HG03064 (cell line): ENCODE data around the gene GRIN3A.
"Not testable (repeated sequence)": the region's sequence is repeated elsewhere in the genome, so short reads cannot be mapped to it uniquely, and the experiment has no call there.

ENCODE experiments used
- ATAC-seq: cut with Tn5 transposase; IDR thresholded peaks from one replicate; pipeline ENCODE4 v1.9.1; 2021; ENCODE audit warnings: low read depth; ENCODE audit not compliant: unreplicated experiment

The GRIN3A gene

DNA sequence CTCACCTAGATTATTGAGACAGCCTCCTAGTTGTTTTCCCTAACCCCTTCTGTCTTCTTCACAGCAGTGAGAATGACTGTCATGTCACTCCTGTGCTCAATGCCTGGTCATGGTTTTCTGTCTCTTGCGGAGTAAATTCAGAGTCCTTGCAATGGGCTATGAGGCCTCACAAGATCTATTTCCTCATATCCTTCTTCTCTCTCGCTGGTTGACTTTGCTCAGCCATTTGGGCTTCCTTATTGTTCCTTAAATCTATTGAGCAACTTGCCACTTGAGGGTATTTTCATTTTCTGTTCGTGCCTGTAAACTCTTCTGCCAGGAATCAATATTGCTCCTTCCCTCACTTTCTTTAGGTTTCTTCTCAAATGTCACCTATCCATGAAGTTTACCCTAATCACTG is 152.7 kb downstream of the GRIN3A start:
- ATAC-seq: no peak

DNA sequence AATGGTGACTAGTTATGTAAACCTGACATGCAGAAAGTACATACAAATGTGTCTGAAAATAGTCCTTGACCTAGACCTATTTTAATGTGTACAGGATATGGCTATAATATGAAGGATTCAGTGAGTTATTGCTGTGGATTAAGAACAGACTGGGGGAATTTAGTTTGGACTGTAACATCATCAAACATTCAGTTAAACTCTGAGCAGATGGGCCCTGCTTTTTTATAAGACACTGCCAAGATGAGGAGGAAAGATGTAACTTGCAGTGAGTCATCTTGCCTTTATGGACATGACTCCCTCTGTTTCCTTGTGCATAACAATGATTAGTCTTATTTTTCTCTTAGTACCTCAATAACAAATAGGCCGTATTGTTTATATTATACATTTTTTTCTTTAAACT is 155.9 kb downstream of the GRIN3A start:
- ATAC-seq: no peak

DNA sequence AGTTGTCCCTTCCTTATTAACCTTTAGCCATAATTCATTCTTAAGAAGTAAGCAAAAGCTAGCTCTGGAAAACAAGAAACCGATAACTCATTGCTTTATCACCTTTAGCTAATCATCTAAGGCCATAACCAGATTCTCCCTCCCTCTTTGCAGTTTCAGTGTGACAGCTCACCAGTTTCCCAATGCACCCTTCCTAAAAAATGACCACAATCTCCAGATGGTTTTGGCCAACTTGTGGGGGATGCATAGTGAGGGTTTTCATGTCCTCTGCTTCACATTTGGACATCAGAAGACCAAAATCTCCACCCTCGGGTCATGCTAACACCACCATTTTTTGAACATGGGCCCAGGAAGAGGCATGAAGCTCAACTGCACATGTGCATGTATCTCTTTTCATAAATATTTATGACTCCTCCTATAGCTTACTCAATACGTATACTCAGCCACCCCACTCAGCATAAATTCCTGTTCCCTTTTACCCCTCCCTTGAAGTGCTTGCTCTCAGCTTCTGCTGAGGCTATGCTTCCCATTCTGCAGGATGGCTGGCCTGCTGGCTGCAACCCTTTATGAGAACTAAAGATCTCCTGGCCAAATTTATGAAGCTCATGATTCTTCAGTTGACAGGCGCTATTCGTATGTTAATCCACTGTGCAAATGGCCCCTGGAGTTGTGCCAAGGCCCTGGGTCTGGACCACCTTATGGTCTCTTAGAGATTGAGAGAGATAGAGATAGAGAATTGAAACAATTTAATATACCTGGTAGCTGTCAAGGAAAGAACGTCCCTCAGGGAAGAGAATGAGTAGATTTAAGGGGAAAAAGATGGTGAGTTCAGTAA is 158.5 kb downstream of the GRIN3A start:
- no peak for ATAC-seq

DNA sequence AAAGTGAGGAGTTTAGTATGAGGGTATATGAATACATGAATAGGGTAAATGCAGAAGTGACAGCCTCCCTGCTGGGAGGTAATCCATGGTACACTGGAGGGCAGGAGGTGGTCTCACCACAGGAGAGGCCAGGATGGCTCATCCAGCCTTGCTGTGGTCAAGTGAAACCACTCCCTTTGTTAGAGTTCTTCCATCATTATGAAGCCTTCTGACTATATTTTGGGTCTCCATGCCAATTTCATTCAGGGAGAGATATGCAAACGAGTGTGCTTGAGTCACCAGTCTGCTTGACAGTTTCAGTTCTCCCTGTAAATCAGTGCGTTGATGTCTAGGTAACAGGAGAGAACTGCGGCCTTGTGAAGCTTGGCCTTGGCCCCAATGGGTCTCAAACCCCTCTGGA is 160.1 kb downstream of the GRIN3A start:
- no peak for ATAC-seq

DNA sequence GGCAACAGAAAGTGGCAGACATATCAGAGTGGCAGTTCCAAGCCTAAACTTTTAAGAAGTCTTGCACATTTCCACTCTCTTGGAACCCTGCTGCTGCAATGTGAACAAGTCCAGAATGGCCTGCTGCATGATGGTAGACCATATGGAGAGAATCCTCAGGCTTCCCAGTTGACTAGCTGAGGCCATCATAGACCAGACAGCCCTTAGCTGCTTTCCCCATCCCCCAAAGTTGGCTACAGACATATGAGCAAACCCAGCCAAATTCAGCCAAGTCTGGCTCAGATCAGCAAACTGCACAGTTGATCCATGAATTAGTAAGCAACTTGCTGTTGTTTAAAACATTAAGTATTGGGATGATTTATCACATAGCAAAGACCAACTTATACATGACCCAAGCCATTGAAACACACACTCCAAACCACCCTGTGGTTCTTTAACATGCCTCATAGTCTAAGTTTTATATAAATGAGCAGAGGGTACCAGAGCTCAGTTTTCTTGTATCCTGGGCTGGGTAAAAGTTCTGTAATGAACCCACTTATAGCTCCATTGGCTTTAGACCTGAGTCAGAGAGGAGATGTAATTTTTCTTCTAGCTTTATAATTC is 163.6 kb downstream of the GRIN3A start:
- ATAC-seq: no peak

DNA sequence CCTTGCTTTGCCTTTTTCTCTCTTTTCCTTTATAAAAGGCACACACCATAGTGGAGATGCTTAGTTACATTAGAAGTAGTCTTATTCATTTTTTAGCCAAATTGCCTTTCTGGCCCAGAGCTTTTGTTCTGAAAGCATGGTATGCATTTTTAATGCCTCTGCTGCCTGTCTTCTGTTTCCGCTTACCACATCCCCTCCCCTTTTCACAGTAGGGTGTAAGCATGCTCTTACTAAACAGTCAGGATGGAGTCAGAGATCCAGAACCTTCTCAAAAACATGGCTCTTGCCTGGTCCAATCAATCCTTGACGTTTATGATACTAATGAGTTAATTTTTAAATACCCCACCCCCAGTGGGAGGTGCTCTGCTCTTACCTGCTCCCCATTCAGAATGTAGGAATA is 166.1 kb downstream of the GRIN3A start:
- no peak for ATAC-seq

DNA sequence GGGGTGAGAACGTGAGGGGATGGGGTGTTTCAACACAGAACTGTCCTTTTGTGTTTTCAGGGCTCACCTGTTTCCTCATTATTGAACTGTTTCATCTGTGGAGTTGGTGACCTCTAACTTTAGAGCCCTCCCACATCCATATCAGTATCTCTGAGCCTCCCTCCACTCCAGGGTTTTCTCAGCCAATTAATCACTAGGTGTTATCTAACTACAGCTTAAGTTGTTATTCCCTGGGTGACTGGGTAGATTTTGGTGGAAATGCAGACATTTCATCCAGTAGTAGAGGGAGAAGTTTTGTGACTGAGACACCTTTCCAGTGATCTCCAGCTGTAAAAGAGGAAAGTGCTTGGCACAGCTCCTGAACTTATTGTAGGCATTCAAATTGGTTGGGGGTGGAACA is 167.3 kb downstream of the GRIN3A start:
- ATAC-seq: no peak

DNA sequence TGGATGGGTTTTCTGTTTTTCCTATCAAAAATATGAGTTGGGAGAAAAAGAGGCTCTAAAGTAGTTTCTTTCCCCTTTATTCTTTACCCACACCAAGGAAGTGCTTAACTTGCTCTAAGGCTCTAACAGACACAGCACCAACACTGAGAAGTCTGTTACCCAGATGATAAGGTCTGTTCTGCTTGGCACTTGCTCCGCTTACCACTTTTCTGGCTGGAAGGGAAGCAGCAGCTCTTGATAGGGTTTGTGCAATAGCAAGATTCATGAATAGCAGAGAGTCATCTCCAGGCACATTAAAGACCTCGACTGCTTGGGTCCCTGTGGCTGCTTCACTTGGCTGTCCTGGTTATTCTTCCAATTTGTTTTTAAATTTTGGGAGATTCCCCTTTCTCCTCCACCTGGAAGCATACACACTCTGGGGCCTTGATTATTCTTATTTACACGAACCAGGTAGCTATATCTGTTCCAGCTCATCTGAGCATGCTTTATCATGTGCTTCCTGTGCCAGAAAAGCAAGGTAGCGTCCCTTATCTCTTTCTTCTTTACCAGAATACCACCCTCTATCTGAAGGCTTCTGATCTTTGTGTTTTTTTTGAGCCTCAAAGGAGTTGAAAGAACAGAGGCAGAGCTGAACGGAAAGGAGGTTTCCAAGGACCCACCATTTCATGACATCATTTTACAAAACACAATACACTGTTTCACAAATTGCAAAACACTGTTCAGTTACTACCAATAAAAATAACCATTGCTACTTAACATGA is 168.5 kb downstream of the GRIN3A start:
- ATAC-seq: no peak

DNA sequence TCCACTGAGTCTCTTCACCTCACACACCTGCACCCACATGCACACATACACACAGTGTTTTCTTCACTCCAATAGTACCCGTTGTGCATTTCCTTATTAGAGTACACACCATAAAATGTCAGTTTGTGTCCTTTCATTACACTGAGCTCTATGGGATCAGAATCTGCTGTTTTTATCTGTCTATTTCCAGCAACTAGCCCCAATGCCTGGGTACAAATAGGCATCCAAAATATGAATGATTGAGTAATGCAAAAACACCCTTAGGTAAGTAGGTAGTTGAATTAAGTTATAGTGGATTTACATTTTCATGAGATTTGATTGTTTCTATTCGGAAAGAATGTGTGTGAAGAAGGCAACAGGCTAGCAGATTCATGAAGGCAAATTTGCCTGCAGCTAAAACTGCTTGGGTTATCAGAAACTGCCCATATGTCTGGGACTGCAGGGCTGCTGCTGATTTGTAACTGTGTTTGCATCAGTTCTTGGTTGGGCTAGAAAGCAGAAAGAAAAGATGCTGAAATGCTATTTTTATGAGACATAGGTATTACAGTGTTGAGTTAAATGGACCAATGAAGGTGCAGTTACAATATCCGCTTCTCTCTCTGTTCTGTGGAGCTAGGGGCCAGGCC is 170.6 kb downstream of the GRIN3A start:
- no peak for ATAC-seq

DNA sequence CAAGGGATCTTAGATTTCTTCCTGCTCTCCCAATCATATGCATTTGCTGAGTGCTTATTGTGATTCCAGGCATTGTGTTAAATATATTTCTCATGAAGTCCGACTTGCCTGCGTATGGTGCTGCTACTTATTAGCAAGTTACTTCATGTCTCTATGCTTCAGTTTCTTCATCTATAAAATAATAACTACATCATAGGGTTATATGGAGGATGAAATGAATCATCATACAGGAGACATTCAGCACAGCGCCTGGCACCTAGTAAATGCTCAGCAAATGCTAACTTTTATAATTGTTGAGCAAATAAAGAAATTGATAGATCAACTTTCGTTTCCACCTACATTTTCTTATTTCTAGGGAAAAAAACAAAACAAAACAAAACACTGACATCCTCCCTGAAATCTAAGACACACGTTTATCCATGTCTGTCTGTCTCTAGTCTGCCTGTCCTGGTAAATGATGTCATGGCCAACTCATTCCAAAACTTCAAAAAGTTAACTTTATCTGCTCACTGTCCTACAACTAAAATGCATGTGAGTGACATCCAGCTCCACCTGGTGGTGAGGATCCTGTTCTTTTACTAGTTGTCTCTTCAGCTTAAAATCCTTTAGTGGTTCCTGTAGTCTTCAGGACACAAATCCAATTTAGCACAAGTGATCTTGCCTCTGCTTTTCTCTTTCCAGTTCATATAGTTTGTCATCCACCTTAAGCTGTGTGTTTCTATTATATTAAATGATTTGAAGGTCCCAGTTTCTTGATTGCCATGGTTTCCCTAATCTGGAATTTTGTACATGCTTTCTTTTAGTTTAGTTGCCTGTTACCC is 171.3 kb downstream of the GRIN3A start:
- no peak for ATAC-seq

DNA sequence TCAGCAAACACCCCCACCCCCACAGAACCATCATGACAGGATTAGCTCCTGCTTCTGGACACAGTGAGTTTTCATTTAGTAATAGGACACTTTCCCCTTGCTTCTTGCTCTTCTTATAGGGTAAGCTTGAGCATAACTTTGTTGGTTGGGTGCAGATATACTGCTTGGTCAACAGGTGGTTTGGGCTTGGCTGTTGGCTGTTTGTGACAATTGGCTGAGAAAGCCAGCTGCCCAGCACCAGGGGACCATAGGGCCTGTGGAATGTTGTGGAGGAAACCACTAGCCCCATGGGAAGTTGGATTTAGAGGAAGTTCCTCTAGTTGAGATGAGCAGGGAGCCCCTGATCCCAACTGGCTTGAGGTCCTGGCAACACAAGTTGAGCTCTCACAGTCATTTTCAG is 174.2 kb downstream of the GRIN3A start:
- no peak for ATAC-seq

DNA sequence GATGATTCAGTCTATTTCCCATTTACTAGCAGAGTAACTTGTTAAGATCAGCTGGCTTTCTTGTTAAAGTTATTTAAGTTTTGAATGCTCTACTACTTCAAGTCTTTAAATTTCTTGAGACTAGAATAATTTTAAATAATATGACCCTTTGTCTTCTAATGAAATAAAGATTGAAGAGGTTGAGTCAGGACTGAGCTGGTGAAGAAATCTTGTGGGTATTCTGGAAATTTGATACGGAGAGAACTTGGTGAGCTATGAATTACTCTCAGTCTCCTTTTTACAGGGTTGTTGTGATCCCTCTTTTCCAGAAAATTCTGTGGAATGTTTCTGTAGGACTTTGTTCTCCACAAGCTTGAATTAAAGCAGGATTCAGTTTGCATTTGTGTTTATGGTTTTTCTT is 175.5 kb downstream of the GRIN3A start:
- no peak for ATAC-seq

DNA sequence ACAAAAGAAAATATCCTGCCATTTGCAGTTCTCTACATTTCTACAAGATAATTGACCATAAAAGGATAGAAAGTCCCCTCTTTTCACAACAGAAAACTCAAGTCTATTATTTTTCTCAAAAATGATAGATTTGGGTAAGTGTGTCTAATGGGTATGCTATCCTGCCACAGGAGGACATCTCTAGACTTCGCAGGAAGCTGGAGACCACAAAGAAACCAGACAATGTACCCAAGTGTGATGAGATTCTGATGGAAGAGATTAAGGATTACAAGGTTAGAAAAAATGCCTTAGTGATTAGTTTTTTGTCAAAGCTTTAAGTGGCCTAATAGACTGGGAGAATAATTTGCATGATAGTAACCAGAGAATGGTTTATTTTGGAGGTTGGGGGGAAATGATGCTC is 176.7 kb downstream of the GRIN3A start:
- ATAC-seq: no peak

DNA sequence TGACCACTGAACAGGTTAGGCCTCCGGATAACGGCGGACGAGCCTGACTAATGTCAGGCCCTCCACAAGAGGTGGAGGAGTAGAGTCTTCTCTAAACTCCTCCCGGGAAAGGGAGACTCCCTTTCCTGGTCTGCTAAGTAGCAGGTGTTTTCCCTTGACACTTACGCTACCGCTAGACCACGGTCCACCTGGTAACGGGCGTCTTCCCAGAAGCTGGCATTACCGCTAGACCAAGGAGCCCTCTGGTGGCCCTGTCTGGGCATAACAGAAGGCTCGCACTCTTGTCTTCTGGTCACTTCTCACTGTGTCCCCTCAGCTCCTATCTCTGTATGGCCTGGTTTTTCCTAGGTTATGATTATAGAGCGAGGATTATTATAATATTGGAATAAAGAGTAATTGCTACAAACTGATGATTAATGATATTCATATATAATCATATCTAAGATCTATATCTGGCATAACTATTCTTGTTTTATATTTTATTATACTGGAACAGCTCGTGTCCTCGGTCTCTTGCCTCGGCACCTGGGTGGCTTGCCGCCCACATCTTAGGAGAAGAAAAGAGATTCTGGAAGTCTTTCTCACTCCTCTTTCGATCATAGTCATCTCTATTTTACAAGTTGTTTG is 188.9 kb downstream of the GRIN3A start:
- not testable (repeated sequence) for ATAC-seq

DNA sequence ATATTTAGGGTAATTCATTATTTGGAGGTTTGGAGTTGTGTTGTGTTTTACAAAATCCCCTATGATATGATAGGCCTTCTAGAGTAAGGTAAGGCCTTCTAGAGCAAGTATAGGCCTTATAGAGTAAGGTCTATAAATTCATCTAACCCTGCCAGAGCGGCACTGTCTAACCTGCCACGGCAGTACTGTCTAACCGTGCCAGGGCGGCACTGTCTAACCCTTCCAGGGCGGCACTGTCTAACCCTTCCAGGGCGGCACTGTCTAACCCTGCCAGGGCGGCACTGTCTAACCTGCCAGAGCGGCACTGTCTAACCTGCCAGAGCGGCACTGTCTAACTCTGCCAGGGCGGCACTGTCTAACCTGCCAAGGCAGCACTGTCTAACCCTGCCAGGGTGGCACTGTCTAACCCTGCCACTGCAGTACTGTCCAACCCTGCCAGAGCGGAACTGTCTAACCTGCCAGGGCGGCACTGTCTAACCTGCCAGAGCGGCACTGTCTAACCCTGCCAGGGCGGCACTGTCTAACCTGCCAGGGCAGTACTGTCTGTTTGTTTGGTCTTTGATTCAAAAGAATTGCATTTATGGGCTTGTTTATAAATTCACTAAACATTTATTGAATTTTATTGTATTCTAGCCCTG is 195.2 kb downstream of the GRIN3A start:
- no peak for ATAC-seq

DNA sequence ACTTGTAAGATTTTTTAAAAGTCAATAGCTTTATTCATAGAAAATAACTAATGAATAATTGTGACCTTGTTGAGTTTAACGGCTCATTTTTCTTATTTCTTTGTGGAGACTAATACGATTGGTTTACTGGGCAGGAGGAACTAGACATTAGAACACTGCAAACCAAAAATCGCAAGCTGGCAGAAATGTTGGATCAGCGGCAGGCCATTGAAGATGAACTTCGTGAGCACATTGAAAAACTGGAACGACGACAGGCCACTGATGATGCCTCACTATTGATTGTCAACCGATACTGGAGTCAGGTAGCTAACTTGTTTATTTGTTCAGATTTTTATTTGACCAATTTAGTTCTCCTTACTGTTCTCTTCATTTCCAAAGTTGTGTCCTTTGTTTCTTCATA is 198.4 kb downstream of the GRIN3A start:
- no peak for ATAC-seq

DNA sequence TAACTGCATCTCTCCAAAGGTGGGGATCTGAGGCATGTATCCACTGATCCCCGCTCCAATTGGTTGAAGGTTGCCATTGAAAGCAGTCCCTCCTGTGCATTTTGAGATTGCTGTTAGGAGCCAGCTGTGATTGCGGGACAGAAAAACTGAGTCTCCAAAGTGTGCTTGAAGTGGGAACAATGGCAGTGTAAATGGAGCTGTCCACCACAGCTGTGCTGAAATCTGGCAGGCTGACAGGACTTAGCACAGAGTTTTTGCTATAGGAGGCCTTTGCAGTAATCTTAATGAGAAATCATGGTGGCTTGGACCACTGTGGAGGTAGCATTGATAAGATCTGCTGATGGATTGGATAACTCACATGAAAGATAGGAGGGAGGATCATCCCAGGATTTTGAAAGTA is 201.5 kb downstream of the GRIN3A start:
- no peak for ATAC-seq

DNA sequence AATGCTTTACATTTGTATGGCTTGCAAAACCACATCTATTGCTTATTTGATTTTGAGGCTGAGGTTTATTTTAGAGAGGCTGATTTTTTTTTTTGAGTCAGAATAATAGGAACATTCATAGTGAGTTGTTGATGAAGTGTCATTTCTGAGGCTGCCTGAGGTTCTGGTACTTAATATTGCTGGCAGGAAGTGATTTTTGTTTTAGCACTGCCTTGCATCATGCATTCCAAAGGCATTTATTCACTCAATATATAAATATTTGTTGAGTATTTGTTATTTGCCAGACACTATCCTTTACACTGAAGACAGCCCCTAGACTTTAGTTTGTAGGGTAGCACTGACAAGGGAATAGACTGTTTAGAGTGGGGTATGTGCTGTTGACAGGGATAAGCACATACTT is 202.1 kb downstream of the GRIN3A start:
- ATAC-seq: no peak
